ENCODE results near the gene NCK1.
"Not testable (repeated sequence)": the region's sequence is repeated elsewhere in the genome, so short reads cannot be mapped to it uniquely, and the experiment has no call there.

NCK1 gene

GRCh38 chr3:136982520-136983138 is 120.6 kb downstream of the NCK1 start:
- DNase-seq (ENCODE audit: low read depth in 1 of 2, low spot score in 1 of 2) = no peak

- no peak for DNase-seq (ENCODE audit: low read depth in 1 of 2, low spot score in 1 of 2)
These were observed 122.8 kb downstream of the NCK1 start for GRCh38 chr3:136984837-136985236.

GRCh38 chr3:136987398-136987980 is 125.5 kb downstream of the NCK1 start:
- not testable (repeated sequence) for DNase-seq (ENCODE audit: low read depth in 1 of 2, low spot score in 1 of 2)

DNA sequence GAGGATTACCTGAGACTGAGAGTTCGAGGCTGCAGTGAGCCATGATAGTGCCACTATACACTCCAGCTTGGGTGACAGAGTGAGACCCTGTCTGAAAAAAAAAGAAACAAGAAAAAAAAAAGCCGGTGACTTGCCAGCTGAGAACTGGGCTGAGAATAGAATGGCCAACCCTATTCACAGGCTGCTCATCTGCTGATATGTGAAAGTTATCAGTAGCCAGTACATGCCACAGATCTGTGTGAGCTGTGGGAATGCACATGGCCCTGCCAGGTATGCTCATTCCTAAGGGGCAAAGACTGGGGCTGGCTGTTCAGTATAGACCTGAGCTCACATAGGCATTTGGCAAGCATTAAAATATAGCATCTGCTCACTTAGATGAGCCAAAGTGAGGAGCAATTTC is 126.6 kb downstream of the NCK1 start:
- no peak for DNase-seq (ENCODE audit: low read depth in 1 of 2, low spot score in 1 of 2)

DNA sequence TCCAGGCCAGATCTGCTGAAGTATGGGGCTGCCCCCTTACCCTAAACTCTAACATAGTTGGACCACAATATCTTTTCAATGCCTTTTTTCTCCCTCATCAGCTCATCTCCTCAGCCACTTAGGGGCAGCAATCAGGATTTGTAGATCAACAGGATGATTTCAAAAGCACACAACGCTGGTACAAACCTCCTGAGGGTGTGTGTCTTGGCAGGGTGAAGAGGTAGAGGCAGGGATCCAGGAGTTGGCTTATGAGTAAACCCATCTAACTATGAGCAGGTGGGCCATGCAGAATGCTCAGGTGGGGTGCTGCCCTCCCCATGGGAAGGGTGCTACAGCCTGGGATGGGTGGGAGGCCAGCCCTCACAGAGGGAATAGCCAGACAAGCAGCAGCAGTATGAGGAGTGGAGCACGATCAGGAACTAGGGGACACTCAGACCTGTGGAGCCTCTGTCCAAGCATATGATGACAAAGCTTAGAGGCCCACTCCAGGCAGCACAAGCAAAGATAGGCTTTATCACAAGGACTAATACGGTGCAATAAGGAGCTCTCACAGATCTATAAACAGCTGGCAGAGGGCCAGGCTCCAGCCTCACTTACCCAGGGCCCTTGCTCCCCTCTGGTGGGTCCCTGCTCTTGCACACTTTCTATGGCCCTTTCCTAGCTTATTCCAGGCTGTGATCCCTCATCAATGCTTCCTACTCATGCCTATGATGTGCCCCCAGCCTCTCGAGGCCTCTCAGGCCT is 127.9 kb downstream of the NCK1 start:
- DNase-seq (ENCODE audit: low read depth in 1 of 2, low spot score in 1 of 2) = no peak

DNA sequence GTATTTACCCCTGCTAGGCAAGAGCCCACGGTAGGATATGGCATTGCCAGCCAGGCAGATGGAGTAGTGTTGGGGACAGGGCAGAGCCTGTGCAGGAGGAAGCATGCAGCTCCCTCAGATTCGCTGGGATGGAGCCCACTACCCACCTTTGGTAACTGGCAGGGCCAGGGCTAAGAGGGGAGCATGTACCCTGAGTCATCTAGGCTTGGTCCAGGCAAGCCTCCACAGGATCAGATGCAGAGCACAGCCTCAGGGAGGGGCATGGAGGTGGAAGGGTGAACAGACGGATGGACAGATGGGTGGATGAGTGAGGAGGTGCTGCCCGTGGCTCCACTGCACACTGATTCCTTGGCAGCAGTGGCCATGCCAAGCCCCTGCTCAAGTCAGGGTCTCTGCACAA is 128.8 kb downstream of the NCK1 start:
- no peak for DNase-seq (ENCODE audit: low read depth in 1 of 2, low spot score in 1 of 2)

- no peak for DNase-seq (ENCODE audit: low read depth in 1 of 2, low spot score in 1 of 2)
These were observed 130.1 kb downstream of the NCK1 start for GRCh38 chr3:136992115-136992514.

- DNase-seq (ENCODE audit: low read depth in 1 of 2, low spot score in 1 of 2) = no peak
These were observed 132.9 kb downstream of the NCK1 start for GRCh38 chr3:136994772-136995516.

DNA sequence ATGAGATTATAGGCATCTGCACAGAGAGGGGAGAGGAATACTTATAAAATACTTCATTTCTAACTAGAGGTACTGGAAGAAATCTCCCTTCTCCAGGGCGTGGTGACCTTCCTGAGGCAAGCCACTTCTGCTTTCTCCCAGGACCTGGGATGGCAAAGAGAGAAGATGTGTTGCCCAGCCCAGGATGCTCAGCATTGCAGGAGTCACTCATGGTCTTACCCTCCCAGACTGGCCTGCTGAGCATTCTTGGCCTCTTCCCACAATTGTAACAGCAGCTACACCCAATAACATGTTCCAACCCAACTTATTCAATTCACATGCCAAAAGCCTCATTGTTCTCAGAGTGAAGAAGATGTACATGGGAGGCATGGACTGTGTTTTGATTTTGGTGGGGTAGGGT is 133.6 kb downstream of the NCK1 start:
- no peak for DNase-seq (ENCODE audit: low read depth in 1 of 2, low spot score in 1 of 2)

Measured in activated CD4-positive, alpha-beta T cell treated with anti-CD3 and anti-CD28 coated beads, Interleukin-2, amount 50 U/mL, for 24 hours (primary cell).